Mesenchymal stem cell (in vitro differentiated cells and primary cell): ENCODE results near the gene NOXO1.
"Not testable (repeated sequence)": the region's sequence is repeated elsewhere in the genome, so short reads cannot be mapped to it uniquely, and the experiment has no call there.

Source experiments
- DNase-seq: peaks from one replicate; pipeline ENCODE4 v3.0.0-alpha.2; 2013
- H2AFZ ChIP-seq: one replicate; pipeline ENCODE4 v1.6.1; 2013; ENCODE audit warnings: low read depth, mild to moderate bottlenecking, control low read depth, inconsistent platforms, low read length, moderate library complexity
- H2AK5ac ChIP-seq: 2 replicates; pipeline ENCODE4 v1.6.1; 2013; ENCODE audit warnings: low read length, moderate library complexity, mild to moderate bottlenecking, inconsistent platforms; ENCODE audit not compliant: severe bottlenecking
- H2BK120ac ChIP-seq: one replicate; pipeline ENCODE4 v1.6.1; 2013; ENCODE audit warnings: low read depth, mild to moderate bottlenecking, inconsistent platforms, low read length, moderate library complexity
- H2BK12ac ChIP-seq, 2 experiments: one replicate each; pipeline ENCODE4 v1.6.1; 2013; ENCODE audit warnings: inconsistent platforms in 2 of 2, low read length in 2 of 2, mild to moderate bottlenecking in 2 of 2, moderate library complexity in 2 of 2, control low read depth in 1 of 2
- H2BK15ac ChIP-seq: one replicate; pipeline ENCODE4 v1.6.1; 2013; ENCODE audit warnings: mild to moderate bottlenecking, low read depth, inconsistent platforms; ENCODE audit not compliant: poor library complexity, severe bottlenecking
- H2BK5ac ChIP-seq: 2 replicates; pipeline ENCODE4 v1.6.1; 2013; ENCODE audit warnings: low read depth, mild to moderate bottlenecking, low read length, control low read depth, inconsistent platforms; ENCODE audit not compliant: poor library complexity, severe bottlenecking
- H3K14ac ChIP-seq, 2 experiments: one replicate each; pipeline ENCODE4 v1.6.1; 2013; ENCODE audit warnings: inconsistent platforms in 2 of 2, low read length in 2 of 2, control low read depth in 1 of 2, mild to moderate bottlenecking in 1 of 2, moderate library complexity in 1 of 2
- H3K18ac ChIP-seq, 2 experiments: one replicate each; pipeline ENCODE4 v1.6.1; 2013; ENCODE audit warnings: inconsistent platforms in 2 of 2, low read length in 2 of 2, control low read depth in 1 of 2, low read depth in 1 of 2, mild to moderate bottlenecking in 1 of 2
- H3K23ac ChIP-seq, 2 experiments: one replicate each; pipeline ENCODE4 v1.6.1; 2013; ENCODE audit warnings: inconsistent platforms in 2 of 2, low read length in 2 of 2, mild to moderate bottlenecking in 2 of 2, moderate library complexity in 2 of 2, control low read depth in 1 of 2
- H3K27ac ChIP-seq: 2 replicates; pipeline ENCODE4 v1.5.1; 2013; ENCODE audit warnings: mild to moderate bottlenecking, moderate library complexity, low read length, control low read depth, inconsistent platforms; ENCODE audit not compliant: poor library complexity, severe bottlenecking
- H3K27me3 ChIP-seq, 2 experiments: 2 replicates each; pipeline versions ENCODE4 v1.6.1 to v1.7.0; 2013; ENCODE audit warnings: low read length in 2 of 2, mild to moderate bottlenecking in 2 of 2, moderate library complexity in 2 of 2, control low read depth in 1 of 2, inconsistent platforms in 1 of 2; ENCODE audit not compliant: control insufficient read depth in 1 of 2, insufficient read depth in 1 of 2
- H3K36me3 ChIP-seq, 2 experiments: 2 replicates each; pipeline versions ENCODE4 v1.6.1 to v1.7.0; 2013; ENCODE audit warnings: low read length in 2 of 2, control low read depth in 1 of 2, inconsistent platforms in 1 of 2, low read depth in 1 of 2, mild to moderate bottlenecking in 1 of 2; ENCODE audit not compliant: insufficient read depth in 2 of 2, control insufficient read depth in 1 of 2
- H3K4ac ChIP-seq, 2 experiments: one replicate each; pipeline ENCODE4 v1.6.1; 2013; ENCODE audit warnings: inconsistent platforms in 2 of 2, low read length in 2 of 2, mild to moderate bottlenecking in 2 of 2, moderate library complexity in 2 of 2, control low read depth in 1 of 2, low read depth in 1 of 2
- H3K4me1 ChIP-seq: 2 replicates; pipeline ENCODE4 v1.6.1; 2013; ENCODE audit warnings: low read depth, low read length, control low read depth; ENCODE audit not compliant: control insufficient read depth, insufficient read depth
- H3K4me2 ChIP-seq: 2 replicates; pipeline ENCODE4 v1.6.1; 2013; ENCODE audit warnings: low read length, mild to moderate bottlenecking, inconsistent platforms; ENCODE audit not compliant: poor library complexity, severe bottlenecking
- H3K4me3 ChIP-seq, 2 experiments: 2 replicates each; pipeline versions ENCODE4 v1.5.1 to v1.7.0; 2013; ENCODE audit warnings: low read length in 2 of 2, mild to moderate bottlenecking in 2 of 2, control low read depth in 1 of 2, low read depth in 1 of 2; ENCODE audit not compliant: insufficient read depth in 1 of 2
- H3K79me1 ChIP-seq: replicated peaks from 2 replicates; pipeline ENCODE4 v1.6.1; 2013; ENCODE audit warnings: mild to moderate bottlenecking, control low read depth, low read length, inconsistent platforms; ENCODE audit not compliant: poor library complexity, severe bottlenecking
- H3K9ac ChIP-seq: 2 replicates; pipeline ENCODE4 v1.7.0; 2013; ENCODE audit warnings: mild to moderate bottlenecking, low read length, moderate library complexity
- H3K9me3 ChIP-seq: 2 replicates; pipeline ENCODE4 v1.7.0; 2013; ENCODE audit warnings: mild to moderate bottlenecking, low read length; ENCODE audit not compliant: control insufficient read depth
- H4K8ac ChIP-seq: one replicate; pipeline ENCODE4 v1.6.1; 2013; ENCODE audit warnings: inconsistent platforms, mild to moderate bottlenecking, low read length, moderate library complexity
- H4K91ac ChIP-seq: one replicate; pipeline ENCODE4 v1.6.1; 2013; ENCODE audit warnings: mild to moderate bottlenecking, low read length, inconsistent platforms
- WGBS: methylation state at CpG from one replicate; pipeline ENCODE4 v1.1.7; 2013; ENCODE audit warnings: mixed read lengths; 5-methylcytosine and 5-hydroxymethylcytosine counted together

The NOXO1 gene

DNA sequence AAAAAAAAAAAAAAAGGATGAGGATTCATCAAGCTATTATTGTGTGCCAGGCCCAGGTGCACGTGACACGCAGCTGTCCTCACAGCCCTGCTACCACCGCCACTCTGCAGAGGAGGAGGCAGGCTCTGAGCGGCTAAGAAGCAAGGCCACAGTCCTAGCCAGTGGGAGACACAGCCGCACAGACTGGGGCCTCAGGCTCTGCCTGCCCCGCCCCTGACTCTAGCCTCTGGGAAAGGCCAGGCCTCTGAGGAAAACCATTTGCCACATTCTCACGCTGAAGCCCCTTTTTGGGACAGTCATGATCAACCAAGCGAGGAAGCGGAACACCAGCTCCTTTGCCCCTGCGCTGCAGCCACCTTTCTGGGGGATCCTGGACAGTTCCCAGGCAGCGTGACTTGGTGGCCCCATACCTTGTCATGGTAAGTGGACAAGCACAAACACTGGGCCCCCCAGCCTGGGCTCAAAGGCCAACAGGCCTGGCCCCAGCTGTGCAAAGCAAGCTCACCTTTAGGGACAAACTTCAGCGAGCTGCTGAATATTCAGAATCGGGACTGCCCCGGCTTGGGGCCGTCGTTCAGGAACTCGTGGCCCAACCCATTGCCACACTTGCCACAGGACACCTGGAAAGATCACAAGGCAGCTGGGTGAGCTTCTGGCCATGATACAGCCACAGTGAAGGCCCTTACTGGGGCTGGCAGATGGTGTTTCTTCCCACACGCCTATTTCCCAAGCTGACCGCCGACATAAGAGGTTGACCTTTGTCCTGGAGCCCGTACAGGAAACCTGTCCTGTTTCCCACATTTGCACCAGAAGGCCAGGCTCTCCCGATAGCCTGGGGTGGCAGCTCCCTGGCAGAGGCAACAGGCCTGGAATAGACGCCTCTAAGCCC, 40.8 kb downstream of the NOXO1 start:
- no peak overlapping the region for H3K27ac ChIP-seq
- no peak overlapping the region for H2BK15ac ChIP-seq
- H3K9ac ChIP-seq = no peak overlapping the region
- H3K14ac ChIP-seq = no peak overlapping the region
- no peak overlapping the region for H4K91ac ChIP-seq
- no peak overlapping the region for H2BK120ac ChIP-seq
- no peak overlapping the region for H3K18ac ChIP-seq
- no peak overlapping the region for H4K8ac ChIP-seq
- no peak overlapping the region for H3K4ac ChIP-seq
- H3K4me3 ChIP-seq = no peak overlapping the region
- 88% methylated on average over 23 of the region's 23 CpGs for WGBS
- no peak overlapping the region for H2AFZ ChIP-seq
- peaks cover 10% of the 10 kb centered on the region for H3K79me1 ChIP-seq
- no peaks in the 10 kb centered on the region for H3K9me3 ChIP-seq
- no peak overlapping the region for H3K4me2 ChIP-seq
- peaks cover 16% of the 10 kb centered on the region for H3K4me1 ChIP-seq
- H2AK5ac ChIP-seq = no peak overlapping the region
- no peak overlapping the region for H2BK12ac ChIP-seq
- H2BK5ac ChIP-seq = no peak overlapping the region
- H3K23ac ChIP-seq = no peak overlapping the region
- peaks cover 33 to 44% of the 10 kb centered on the region in 2 experiments for H3K36me3 ChIP-seq
- DNase-seq = no peak
- H3K27me3 ChIP-seq = no peaks in the 10 kb centered on the region

DNA sequence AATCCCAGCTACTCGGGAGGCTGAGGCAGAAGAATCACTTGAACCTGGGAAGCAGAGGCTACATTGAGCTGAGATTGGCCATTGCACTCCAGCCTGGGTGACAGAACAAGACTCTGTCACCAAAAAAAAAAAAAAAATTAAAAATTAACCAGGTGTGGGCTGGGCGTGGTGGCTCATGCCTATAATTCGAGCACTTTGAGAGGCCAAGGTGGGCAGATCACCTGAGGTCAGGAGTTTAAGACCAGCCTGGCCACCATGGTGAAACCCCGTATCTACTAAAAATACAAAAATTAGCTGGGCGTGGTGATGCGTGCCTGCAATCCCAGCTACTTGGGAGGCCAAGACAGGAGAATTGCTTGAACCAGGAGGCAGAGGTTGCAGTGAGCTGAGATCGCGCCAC, 41.4 kb downstream of the NOXO1 start:
- H2AFZ ChIP-seq, H3K14ac ChIP-seq, H3K9me3 ChIP-seq, H3K4me3 ChIP-seq, H2BK12ac ChIP-seq, H2BK15ac ChIP-seq, H2AK5ac ChIP-seq, H3K27ac ChIP-seq, H3K79me1 ChIP-seq, H3K4me2 ChIP-seq, H4K91ac ChIP-seq, H3K18ac ChIP-seq, H4K8ac ChIP-seq, H3K23ac ChIP-seq, H3K27me3 ChIP-seq, H2BK120ac ChIP-seq, DNase-seq, H2BK5ac ChIP-seq, H3K4ac ChIP-seq, H3K9ac ChIP-seq: not testable (repeated sequence)
- 98% methylated on average over 8 of the region's 8 CpGs for WGBS
- peaks cover 33 to 46% of the 10 kb centered on the region in 2 experiments for H3K36me3 ChIP-seq
- H3K4me1 ChIP-seq = peaks cover 21% of the 10 kb centered on the region

DNA sequence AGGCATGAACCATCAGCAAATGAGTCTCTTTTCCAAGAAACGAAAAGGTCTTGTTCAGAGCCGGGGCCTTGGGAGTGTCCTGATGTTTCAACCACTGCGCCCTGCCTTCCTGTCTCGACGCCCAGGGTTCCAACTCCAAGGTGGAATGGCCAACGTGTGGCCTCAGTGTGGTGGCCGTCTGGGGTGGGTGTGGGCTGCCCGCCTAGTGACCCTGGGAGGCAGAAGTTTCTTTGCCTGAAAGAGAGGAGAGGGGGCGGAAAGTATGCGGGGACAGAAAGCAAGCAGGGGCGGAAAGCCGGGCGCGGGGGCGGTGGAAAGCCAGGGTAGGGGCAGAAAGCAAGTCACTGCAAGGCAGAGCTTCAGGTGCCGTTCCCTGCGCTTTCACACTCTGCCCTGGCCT, 42.4 kb downstream of the NOXO1 start:
- no peaks in the 10 kb centered on the region for H3K27me3 ChIP-seq
- peaks cover 10% of the 10 kb centered on the region for H3K79me1 ChIP-seq
- WGBS = 94% methylated on average over 17 of the region's 17 CpGs

DNA sequence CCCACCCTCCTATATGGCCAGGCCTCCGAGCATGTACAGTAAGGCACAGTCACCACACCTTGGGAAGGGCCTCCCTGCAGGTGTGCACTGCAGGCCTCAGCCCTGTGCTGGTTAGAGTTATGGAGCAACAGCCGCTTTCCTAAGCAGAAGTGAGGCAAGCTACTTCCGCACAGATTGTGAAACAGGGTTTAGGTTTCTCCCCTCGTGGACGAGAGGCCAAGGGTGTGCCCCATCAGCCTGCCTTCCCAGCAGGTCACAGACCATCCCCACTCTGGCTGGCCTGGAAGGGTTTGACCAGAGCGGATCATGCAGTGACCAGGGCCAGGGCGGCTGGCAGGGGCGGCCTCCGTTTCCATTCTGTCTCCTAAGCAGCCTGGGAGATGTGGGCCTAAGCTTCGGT, 43.0 kb downstream of the NOXO1 start:
- H2BK5ac ChIP-seq = no peak overlapping the region
- H2AK5ac ChIP-seq = no peak overlapping the region
- peaks cover 19% of the 10 kb centered on the region for H3K4me1 ChIP-seq
- H3K79me1 ChIP-seq = peaks cover 10% of the 10 kb centered on the region
- peaks cover 0 to 5% of the 10 kb centered on the region in 2 experiments for H3K27me3 ChIP-seq
- no peak overlapping the region for H2BK12ac ChIP-seq
- WGBS = 97% methylated on average over 10 of the region's 10 CpGs
- H3K23ac ChIP-seq = no peak overlapping the region
- no peak overlapping the region for H4K91ac ChIP-seq
- no peak overlapping the region for H3K27ac ChIP-seq
- no peak overlapping the region for H2BK15ac ChIP-seq
- H2AFZ ChIP-seq = no peak overlapping the region
- no peak overlapping the region for H3K9ac ChIP-seq
- H3K36me3 ChIP-seq = peaks cover 33 to 46% of the 10 kb centered on the region in 2 experiments
- no peak overlapping the region for H3K4ac ChIP-seq
- H3K18ac ChIP-seq = no peak overlapping the region
- H3K4me2 ChIP-seq = no peak overlapping the region
- H3K4me3 ChIP-seq = no peak overlapping the region
- no peak overlapping the region for H2BK120ac ChIP-seq
- no peak overlapping the region for H3K14ac ChIP-seq
- DNase-seq = no peak
- H4K8ac ChIP-seq = no peak overlapping the region
- H3K9me3 ChIP-seq = no peaks in the 10 kb centered on the region

More for the DNA sequence above, 42.4 kb downstream of the NOXO1 start:
- H3K9ac ChIP-seq = no peak overlapping the region
- no peak overlapping the region for H3K4me2 ChIP-seq
- no peak overlapping the region for H2BK12ac ChIP-seq
- H3K23ac ChIP-seq = no peak overlapping the region
- no peak overlapping the region for H2BK15ac ChIP-seq
- no peak overlapping the region for H3K4me3 ChIP-seq
- H3K27ac ChIP-seq = no peak overlapping the region
- H3K9me3 ChIP-seq = no peaks in the 10 kb centered on the region
- no peak overlapping the region for H3K18ac ChIP-seq
- no peak overlapping the region for H4K8ac ChIP-seq
- no peak overlapping the region for H2BK5ac ChIP-seq
- H3K4me1 ChIP-seq = peaks cover 21% of the 10 kb centered on the region
- H3K4ac ChIP-seq = no peak overlapping the region
- H2AK5ac ChIP-seq = no peak overlapping the region
- H3K14ac ChIP-seq = no peak overlapping the region
- H2AFZ ChIP-seq = no peak overlapping the region
- H3K36me3 ChIP-seq = peaks cover 33 to 46% of the 10 kb centered on the region in 2 experiments
- no peak overlapping the region for H4K91ac ChIP-seq
- DNase-seq = no peak
- H2BK120ac ChIP-seq = no peak overlapping the region
